ENCODE measurements around the gene FBXO42. TPM values are rescaled to one million over a fixed set of nuclear protein-coding genes. Genes with fewer than 3 reads are reported as not detected.
"Not testable (repeated sequence)": the region's sequence is repeated elsewhere in the genome, so short reads cannot be mapped to it uniquely, and the experiment has no call there.

Gene FBXO42
- total and polyA plus RNA-seq, 2 of the 8 experiments (the other 6 are each of a cell fraction or from before 2014, with no cell fraction given), result 15.1 to 17.0 TPM

DNA sequence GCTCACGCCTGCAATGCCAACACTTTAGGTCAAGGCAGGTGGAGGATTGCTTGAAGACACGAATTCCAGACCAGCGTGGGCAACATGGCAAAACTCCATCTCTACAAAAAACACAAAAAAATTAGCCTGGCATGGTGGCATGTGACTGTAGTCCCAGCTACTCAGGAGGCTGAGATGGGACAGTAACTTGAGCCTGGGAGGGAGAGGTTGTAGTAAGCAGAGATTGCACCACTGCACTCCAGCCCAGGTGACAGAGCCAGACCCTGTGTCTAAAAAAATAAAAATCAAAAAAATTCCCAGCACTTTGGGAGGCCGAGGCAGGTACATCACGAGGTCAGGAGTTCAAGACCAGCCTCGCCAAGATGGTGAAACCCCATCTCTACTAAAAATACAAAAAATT is 9.0 kb downstream of the FBXO42 start:
- H2AK5ac ChIP-seq (ENCODE audit: low read depth, low read length); H2BK12ac ChIP-seq (ENCODE audit: low read depth, low read length); H3K18ac ChIP-seq (ENCODE audit: extremely low read depth, low read length); H3K4me1 ChIP-seq (replicated peaks in 1 of 4; ENCODE audit: control insufficient read depth in 3 of 4, insufficient read depth in 4 of 4, low read length in 3 of 4); H4K91ac ChIP-seq (replicated peaks; ENCODE audit: insufficient read length, low read length); H3K9ac ChIP-seq (replicated peaks in 1 of 4; ENCODE audit: extremely low read depth in 1 of 4, low read depth in 3 of 4, low read length in 3 of 4); FAIRE-seq; H3K27ac ChIP-seq (ENCODE audit: low read depth, low read length); H3K36me3 ChIP-seq (ENCODE audit: control insufficient read depth in 2 of 4, insufficient read depth in 4 of 4, low read length in 3 of 4); H2BK15ac ChIP-seq (ENCODE audit: low read length); H3K23ac ChIP-seq (ENCODE audit: insufficient read length); H3K79me1 ChIP-seq (ENCODE audit: low read depth, low read length); DNase-seq (ENCODE audit: low read depth in 1 of 2, low spot score in 2 of 2); H4K5ac ChIP-seq (ENCODE audit: insufficient read length, low read depth, low read length); H3K27me3 ChIP-seq (replicated peaks in 1 of 4; ENCODE audit: control insufficient read depth in 3 of 4, extremely low read depth in 1 of 4, insufficient read depth in 3 of 4, low read length in 3 of 4); H2BK5ac ChIP-seq (ENCODE audit: low read depth, low read length); H3K4me2 ChIP-seq (ENCODE audit: insufficient read depth in 1 of 2, low read depth in 2 of 2, low read length in 2 of 2); H2AFZ ChIP-seq (ENCODE audit: low read length); H3K56ac ChIP-seq (replicated peaks; ENCODE audit: insufficient read length, low read depth, low read length); H3K23me2 ChIP-seq (ENCODE audit: low read depth, low read length); H4K20me1 ChIP-seq (replicated peaks in 1 of 2; ENCODE audit: control insufficient read depth in 1 of 2, insufficient read depth in 2 of 2, low read length in 2 of 2); H2BK20ac ChIP-seq (ENCODE audit: low read length); H3K4ac ChIP-seq (replicated peaks; ENCODE audit: insufficient read length, low read depth, low read length); H4K8ac ChIP-seq (ENCODE audit: extremely low read depth, insufficient read depth, low read length); H2BK120ac ChIP-seq (replicated peaks; ENCODE audit: low read depth, low read length); H3K9me3 ChIP-seq (ENCODE audit: insufficient read depth in 2 of 2, low read depth in 1 of 2, low read length in 1 of 2); H3K4me3 ChIP-seq (ENCODE audit: extremely low read depth in 1 of 4, insufficient read depth in 2 of 4, low read depth in 3 of 4, low read length in 4 of 4); H3K14ac ChIP-seq (ENCODE audit: insufficient read length): not testable (repeated sequence)
- peaks cover 0 to 77% of the 10 kb centered on the region in 2 experiments; a peak in 2 of 4 replicates for H3K79me2 ChIP-seq (ENCODE audit: control insufficient read depth in 1 of 2, insufficient read depth in 2 of 2, low read length in 2 of 2)
- 92% methylated on average over 6 of the region's 6 CpGs; no CpG with 5 or more reads in 1 of the 2 experiments for WGBS, 2 experiments (ENCODE audit: extremely low coverage in 1 of 2, insufficient coverage in 1 of 2, insufficient read length in 1 of 2, insufficient replicate concordance in 2 of 2, low coverage in 1 of 2, low lambda C conversion rate in 2 of 2, missing lambda C conversion rate in 1 of 2)
- ChIA-PET POLR2A (ENCODE audit: partially characterized antibody) (interaction anchor here (2.0 kb wide), 1 partner anchor 9 kb away, joined by 6 read pairs; the partner anchor contains the start of gene FBXO42), CTCF (ENCODE audit: partially characterized antibody) (interaction anchor here (0.7 to 1.8 kb wide), 2 partner anchors 12 to 89 kb away, joined by 3 to 10 read pairs; no protein-coding TSS in a partner anchor)
